Measurements from ENCODE around the gene KLHL30.

KLHL30 gene, protein sequence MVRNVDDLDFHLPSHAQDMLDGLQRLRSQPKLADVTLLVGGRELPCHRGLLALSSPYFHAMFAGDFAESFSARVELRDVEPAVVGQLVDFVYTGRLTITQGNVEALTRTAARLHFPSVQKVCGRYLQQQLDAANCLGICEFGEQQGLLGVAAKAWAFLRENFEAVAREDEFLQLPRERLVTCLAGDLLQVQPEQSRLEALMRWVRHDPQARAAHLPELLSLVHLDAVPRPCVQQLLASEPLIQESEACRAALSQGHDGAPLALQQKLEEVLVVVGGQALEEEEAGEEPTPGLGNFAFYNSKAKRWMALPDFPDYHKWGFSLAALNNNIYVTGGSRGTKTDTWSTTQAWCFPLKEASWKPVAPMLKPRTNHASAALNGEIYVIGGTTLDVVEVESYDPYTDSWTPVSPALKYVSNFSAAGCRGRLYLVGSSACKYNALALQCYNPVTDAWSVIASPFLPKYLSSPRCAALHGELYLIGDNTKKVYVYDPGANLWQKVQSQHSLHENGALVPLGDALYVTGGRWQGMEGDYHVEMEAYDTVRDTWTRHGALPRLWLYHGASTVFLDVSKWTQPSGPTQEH

DNA sequence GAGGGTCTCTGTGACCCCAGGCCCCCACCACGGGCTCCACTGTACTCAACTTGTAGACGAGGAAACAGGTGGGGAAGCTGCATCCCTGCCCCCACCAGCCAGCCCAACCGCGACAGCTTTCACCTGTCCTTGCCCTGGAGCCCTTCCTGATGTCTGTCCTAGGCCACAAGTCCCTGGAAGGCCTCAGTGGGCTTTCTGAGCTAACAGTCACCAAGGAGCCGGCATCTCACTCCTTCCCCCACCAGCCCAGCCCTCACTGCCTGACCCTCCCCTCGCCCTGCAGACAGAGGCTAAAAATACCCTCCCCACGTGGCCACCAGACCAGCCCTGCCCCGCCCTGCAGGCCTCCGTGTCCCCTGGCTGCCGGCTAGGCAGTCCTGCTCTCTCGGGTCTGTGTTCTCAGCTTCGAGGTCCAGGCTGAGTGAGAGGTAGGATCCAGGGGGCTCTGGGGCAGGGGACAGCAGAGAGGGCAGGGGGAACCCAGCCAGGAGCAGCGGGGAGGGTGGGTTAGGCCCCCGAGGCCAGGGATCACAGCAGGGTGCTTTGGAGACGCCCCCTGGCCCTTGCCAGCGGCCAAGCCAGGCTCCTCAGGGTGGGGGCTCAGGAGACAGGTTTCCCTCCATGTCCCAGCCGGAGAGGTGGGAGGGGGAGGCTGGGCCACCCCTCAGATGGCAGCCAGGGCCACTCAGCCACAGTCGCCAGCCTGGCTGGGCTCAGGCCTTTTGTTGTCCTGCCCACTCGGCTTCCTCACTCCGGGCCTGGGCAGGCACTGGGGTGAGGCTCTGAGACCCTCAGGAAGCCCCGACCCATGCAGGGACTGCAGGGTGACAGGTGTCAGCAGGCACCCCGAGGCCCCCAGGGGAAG, at the start of gene KLHL30:
KLHL30 (plus strand) TSS at position 338 of the 865 bp plus-strand sequence. CDS start 2,087 bp downstream, outside the sequence.
- no peak for DNase-seq

DNA sequence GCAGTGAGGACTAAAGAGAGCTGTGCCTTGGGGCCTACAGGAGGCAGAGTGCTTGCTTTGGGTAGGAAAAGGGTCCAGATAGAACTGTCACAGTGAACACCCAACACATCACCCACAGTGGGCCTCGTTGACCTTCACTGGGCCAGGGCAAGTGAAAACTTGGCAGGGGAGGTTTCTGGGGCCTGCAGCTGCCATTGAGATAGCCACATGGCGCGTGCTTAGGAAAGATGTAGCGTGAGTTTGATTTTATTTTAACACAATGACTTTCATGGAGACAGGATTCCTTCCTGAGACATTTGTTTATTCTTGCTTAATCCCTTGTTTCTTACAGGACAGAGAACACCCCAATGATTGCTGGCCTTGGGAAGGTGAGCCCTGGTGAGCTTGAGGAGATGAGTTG, 47.6 kb upstream of the KLHL30 start:
- DNase-seq: no peak

DNA sequence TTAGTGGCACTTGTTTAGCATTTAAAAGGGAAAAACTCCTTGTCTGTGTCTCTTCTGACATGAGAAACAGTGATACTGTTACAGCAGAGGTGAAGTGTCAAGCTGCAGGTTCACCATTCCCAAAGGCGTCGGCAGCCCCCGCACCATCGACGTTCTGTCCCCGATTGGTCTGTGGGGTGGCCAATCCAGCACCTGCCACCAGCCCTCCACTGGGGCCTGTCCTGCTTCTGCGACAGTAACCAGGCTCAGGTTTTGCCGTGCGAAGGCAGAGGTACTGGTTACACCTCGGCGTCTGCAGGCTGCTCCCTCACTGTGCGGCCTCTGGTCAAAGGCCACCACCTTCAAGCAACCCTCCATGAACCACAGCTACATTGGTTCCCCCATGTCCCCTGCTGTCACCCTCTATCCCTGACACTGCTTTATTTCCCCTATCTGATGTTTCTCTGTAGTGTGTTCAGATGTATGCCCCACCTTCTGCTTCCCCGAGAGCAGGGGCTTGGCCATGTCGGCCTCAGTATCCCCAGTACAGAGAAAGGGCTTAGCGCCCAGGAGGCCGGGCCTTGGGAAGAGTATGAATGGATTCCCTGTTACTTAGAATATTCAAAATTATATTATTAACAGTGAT, 46.9 kb upstream of the KLHL30 start:
- DNase-seq: no peak

DNA sequence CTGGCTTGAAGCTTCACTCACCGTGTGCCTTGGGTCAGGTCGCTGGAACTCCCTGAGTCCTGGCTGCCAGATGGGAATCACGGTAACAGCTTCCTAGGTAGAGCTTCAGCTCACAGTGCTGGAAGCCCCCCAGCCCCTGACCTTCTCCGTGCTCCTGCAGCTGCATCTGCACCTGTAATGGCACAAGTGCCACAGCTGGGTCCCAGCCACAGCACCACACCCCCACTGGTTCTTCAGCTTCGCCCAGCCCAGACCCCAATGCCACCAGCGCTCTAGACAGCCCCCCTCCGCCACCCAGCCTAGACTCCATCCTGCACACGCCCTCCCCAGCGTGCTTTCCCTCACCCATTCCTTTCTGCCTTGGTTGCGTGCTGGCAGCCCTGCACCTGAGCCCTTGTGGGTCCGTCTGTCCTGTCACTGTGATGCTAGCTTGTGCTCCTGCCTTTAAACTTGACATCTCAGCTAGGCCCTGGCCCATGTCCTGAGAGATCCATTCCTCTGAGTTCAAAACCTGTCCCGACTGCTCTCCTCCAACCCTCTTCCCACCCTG, 45.9 kb upstream of the KLHL30 start:
- DNase-seq: no peak

DNA sequence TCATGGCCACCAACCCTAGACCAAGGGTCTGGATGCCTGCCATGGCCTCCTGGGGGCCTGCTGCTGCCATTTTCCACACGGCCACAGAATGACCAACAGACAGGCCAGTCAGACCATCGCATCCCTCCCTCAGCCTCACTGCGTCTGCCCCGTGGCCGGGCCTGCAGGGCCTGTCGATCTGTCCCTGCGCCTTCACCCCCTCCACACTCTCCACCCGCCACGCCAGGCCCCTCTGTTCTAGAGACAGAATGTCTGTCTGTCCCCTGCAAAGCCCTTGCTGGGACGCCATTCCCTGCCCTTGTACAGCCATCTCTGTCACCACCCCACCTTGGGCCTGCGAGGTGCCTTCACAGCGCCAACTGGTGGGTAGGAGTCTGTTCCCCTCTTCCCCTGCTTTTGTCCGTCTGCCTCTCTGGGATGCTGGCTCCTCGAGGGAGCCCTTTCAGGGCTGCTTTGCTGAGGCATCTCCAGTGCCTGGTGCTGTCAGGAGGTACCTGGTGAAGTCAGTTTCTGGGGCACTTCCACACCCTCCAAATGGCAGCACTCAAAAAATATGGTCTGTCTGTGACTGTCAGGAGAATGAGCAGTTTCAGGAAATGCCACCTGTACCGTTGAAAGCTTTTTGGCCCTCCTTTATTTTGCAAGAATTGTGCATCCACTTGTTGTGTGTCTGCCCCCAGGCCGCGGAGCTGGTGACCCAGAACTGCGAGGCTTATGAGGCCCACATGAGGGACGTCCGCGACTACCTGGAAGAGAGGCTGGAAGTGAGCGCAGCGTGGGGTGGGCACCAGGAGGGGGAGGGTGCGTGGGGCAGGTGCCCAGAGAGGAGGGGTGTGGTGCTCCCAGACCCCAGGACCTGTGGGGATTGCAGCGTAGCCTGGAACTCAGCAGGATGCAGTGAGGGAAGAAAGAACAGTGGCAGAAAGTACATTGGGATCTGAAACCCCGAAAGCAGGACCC, 45.0 kb upstream of the KLHL30 start:
- DNase-seq: no peak

DNA sequence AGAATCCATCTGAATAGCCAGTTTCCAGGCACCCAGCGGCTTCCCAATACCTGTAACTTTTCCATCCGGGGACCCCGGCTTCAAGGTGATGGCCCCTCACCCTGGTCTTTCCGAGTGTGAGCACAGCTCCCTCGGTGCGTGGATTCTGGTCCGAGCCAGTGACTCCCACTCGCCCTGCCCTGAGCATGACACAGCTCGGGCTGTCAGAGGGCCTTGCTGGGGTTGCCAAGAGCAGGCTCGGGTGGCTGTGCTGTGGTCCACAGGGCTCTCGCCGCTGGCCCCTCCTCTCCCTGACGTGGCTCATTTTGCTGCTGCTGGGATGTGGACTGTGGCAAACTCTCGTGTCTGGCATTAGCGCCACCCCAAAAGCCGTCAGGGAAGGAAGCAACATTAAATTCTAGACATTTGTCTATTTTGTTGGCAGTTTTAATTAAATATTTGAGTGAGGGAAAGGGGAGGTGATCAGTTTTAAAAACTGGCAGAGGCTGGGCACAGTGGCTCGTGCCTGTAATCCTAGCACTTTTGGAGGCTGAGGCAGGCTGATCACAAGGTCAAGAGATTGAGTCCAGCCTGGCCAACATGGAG, 43.9 kb upstream of the KLHL30 start:
- no peak for DNase-seq

DNA sequence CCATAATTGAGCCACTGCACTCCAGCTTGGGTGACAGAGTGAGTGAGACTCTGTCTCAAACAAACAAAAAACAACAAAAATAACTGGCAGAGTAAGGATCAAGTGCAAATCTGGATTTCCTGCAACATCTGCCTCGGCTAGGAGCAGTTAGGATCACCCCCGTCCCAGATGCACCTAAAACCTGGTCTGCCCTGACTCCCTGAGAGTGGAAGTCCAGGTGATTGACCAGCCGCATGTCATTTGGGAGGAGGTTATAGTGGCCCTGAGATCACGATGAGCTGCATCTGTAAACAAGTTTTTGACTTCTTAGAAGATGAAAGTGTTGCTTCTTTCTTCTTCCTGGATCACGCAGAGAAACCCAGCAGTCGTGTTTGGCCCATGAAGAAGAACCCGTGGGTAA, 43.3 kb upstream of the KLHL30 start:
- DNase-seq: no peak

DNA sequence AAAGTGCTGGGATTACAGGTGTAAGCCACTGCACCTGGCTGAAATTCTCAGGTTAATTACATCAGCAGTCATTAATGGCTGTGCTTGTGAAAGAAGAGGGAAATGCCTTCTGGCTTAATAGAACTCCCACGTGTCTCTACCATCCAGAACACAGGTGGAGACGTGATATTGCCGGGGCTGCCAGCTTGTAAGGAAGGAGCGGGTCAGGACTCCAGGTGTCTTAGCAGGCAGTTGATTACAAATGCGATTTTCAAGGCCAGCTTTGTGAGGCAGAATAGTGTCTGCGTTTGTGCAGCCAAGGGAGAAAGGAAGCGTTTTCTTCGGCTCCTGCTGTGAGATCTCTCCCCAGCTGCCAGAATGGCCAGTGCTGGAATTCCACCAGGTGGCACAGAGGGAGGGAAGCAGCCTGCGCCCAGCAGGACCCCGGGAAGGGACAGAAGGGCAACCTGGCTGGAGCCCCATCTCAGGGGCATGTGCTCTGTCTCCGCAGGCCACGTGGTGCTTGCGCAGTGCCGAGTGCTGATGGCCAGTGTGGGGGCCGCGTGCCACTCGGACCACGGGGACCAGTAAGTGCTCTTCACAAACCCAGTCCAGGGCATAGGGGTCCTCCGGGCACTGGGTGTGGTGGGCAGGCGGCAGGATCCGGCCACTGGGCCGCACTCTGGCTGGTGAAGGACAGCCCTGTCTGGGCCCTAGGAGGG, 42.0 kb upstream of the KLHL30 start:
- peak; percentile 58 for DNase-seq

DNA sequence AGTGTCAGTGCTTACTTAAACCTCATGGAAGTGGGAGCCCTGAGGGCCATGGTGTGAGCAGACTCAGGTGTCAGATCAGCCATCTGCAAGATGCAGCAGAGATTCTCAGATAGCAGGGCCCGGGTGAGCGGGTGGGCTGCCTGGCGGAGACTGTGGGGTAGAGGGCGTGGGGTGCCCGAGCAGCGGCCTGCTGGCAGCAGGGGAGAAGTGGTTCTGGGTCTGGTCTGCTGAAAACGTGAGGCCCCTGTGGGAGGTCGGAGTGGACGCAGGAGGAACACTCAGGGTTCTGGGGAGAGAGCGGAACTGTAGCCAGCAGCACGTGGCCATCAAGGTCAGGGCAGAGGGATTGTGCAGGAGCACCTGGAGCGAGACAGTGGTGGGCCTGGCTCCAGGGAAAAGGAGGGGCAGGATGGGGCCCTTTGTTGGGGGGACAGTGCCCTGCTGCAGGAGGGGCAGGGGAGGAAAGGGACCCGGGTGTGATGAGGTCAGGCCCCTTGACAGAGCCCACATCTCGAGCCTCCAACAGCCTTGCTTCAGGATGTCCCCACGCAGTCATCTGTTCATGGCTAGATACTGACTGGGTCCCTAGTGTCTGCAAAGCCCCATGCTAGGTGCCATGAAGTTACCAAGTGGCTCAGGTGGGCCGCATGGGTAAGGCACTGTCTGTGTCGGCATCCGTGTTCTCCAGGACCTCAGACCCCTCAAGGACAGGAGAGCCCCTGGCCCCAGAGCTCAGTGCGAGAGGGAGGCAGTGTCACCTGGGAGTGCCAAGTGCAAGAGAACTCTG, 41.1 kb upstream of the KLHL30 start:
- DNase-seq: no peak

DNA sequence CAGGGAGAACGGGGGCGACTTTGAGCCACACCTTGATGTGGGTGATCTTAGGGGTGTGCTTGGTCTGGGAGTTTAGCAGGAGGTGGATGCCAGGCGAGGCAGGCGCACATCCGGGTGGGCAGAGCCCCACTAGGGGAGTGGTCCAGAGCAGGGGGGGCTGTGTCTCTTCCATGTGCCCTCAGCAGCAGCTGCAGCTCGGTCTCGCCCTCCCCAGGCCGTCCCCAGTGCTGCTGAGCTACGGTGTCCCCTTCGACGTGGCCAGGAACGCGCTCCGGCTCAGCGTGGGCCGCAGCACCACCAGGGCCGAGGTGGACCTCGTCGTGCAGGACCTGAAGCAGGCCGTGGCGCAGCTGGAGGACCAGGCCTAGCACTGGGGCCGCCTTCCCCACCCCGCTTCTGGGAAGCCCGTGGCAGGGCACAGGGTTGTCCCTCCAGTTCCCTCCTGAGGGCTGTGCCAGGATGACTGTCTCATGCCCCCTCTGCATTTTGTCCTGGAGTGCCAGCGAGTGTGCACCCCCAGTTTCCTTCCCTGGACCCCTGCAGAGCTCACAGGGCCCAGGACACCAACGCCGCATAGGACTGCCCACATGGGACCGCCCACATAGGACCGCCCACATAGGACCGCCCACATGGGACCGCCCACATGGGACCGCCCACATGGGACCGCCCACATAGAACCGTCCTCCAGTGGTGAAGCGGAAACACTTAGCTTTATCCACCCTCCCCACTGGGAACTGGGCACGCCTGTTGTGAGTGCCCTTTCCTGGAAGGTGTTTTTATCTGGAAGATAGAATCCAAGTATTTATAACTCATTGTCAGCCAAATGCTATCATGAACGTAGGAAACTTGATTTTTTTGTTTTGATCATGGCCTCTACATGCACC, 40.2 kb upstream of the KLHL30 start:
- peak; percentile 58 for DNase-seq

DNA sequence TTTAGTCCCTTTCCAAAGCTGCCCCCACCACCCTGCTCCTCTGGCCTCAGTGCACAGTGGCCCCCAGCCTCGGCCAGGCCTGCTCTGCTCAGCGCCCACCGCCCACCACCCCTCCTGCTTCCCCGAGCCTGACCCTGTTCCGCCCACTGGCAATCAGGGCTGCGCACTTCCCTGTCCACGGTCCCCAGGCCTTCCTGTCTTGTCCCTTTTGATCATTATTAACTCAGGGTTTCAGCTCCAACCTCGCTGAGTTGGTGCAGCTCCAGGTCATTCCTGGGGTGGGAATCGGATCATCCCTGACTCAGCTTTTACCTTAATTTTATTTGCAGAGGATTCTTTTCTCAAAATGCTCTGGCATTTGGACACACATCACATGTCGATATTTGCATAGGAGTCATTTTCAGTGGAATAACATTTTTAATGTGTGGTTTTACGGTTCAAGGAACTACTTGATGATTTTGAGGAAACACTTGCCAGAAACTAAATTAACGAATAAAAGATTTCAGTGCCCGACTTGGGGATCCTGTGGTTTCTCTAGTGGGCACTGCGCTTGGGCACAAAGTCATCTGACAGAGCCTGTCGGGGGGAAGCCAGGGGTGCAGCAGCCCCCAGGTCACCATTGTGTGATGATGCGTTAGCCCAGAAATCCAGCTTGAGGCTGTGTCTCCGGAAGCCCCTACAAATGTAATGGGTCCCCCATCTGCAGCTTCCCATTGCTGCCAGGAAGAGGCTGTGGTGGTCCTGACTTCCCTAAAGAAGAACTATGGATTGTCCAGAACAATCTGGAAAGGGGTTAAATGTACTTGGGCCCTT, 39.4 kb upstream of the KLHL30 start:
- no peak for DNase-seq

DNA sequence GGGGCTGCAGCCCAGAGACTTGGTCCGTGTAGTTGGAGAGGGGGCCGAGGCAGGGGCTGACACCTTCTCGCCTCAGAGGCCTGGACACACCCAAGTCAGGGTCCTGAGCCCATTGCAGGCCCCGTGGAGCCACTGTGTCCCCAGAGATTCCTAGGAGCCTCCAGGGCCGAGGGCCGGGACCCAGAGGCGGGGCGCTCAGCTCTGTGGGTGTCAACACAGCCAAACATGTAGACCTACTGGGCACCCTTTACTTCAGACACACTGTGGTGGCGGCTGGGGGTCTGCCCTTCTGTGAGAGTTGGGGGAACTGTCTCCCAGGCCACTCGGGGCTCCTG, 38.8 kb upstream of the KLHL30 start:
- DNase-seq: no peak

DNA sequence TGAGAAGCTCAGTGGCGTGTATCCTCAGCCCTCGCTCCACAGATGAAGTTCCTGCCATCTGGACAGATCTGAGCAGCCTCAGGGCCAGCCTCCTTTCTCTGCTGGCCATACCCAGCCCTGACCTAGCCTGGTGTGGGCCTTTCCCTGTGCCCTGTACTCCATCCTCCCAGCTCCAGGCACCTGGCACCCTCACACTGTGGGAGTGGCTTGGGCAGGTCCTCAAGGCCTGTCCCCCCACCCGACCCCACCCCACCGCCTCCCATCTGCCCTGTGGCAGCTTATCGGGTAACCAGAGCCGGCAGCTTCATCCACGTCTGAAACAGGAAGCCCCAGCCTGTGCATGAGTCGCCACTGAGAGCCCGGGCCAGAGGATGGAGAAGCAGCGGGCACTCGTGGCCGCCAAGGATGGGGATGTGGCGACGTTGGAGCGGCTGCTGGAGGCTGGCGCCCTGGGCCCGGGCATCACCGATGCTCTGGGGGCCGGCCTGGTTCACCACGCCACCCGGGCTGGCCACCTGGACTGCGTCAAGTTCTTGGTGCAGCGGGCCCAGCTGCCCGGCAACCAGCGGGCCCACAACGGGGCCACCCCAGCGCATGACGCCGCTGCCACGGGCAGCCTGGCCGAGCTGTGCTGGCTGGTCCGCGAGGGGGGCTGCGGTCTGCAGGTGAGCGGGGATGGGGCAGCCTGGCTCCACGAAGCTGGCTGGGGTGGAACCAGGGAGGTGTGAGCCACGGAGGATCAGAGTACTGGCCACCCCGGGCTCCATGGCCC, 38.2 kb upstream of the KLHL30 start, which contains the start of gene ESPNL:
ESPNL (plus strand) TSS at position 292 of the 772 bp plus-strand sequence; CDS start at position 372, 80 bp downstream.
- no peak for DNase-seq

DNA sequence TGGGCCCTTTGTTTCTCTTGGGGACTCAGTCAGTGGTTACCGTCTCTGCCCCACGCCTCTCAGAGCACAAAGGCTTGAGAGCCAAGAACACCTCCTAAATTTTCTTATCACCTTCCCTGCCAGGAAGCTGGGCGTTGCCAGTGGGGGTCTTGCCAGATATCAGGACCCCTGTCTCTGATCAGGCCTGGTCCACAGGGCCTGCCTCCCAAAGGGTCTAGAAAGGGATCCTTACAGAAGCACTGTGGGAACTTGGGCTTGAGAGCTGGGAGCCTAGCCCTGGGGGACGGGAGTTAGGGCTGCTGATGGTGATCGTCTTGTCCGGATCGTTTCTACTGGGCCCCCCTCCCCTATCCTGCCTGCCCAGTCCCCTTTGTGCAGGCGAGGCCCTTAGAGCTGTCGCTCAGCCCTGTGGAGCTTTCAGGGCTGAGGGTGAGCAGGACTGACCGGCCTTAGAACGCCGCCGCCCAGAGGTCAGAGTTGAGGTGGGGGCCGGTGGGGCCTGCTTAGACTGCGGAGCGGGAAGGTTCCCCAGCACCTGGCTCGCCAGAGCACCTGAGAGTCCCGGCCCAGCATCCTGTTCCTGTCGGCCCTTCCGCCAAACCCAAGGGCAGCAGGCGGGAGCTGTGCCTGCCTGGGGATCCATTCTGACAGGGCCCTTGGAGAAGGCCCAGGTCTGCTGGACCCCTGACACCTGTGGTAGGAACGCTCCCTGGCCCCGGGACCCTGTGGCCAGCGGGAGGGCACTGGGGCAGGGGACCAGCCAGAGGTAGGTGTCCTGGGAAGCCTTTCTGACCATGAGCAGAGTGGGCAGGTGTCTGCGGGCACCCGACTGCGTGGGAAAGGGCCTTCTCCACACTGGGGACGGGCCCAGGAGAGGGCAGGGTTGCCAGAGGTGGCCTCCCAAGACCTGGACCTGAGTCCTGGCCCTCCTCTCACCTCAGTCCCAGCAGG, 37.4 kb upstream of the KLHL30 start:
- no peak for DNase-seq
